Endothelial cell of umbilical vein (primary cell): ENCODE measurements around the gene PTGER2. TPM values are rescaled to one million over a fixed set of nuclear protein-coding genes. Genes with fewer than 3 reads are reported as not detected.
A peak's percentile ranks its signal among the peaks of the same experiment; 100 is the strongest.

Experiments used
- BruUV-seq: library from RNA; stranded (reverse); fragments of 400-500 nt; replicated peaks from 2 replicates; lab custom pipeline; 2021; lab: Mats Ljungman, UMichigan
- CTCF ChIA-PET: fragments of 300-600, 350-600 bp; sonication (Branson Sonifier 250); formaldehyde crosslinking; loops from one replicate; lab custom pipeline; 2021; ENCODE audit warnings: antibody characterized with exemption, inconsistent platforms; lab: Charles Lee
- POLR2A ChIA-PET: fragments of 300-600, 350-600 bp; sonication (Branson Sonifier 250); formaldehyde crosslinking; loops from one replicate; lab custom pipeline; 2021; ENCODE audit warnings: antibody characterized with exemption, inconsistent platforms; lab: Charles Lee
- DNase-seq: peaks from one replicate; pipeline ENCODE4 v3.0.0-alpha.2; 2011; ENCODE audit warnings: low read depth, low spot score
- FAIRE-seq: peaks from 2 replicates; lab custom pipeline; 2011; peaks lifted over from hg19 to GRCh38; lab: Jason Lieb, UNC
- H2AFZ ChIP-seq: 2 replicates; pipeline ENCODE4 v1.6.0; 2012; ENCODE audit warnings: low read depth, low read length, control low read depth, inconsistent platforms
- H3K27ac ChIP-seq: 2 replicates; pipeline ENCODE4 v1.5.1; 2011; ENCODE audit warnings: low read depth, mild to moderate bottlenecking, control low read depth, low read length, moderate library complexity; ENCODE audit not compliant: insufficient read depth
- H3K27me3 ChIP-seq, 2 experiments: 2 replicates each; pipeline versions ENCODE4 v1.6.0 to v1.6.1; 2011; ENCODE audit warnings: low read length in 2 of 2, mixed read lengths in 1 of 2; ENCODE audit not compliant: control insufficient read depth in 2 of 2, insufficient read depth in 2 of 2
- H3K36me3 ChIP-seq, 2 experiments: 2 replicates in 1 of 2; 3 replicates in 1 of 2; pipeline ENCODE4 v1.5.1; 2011; ENCODE audit warnings: low read length in 2 of 2, mild to moderate bottlenecking in 1 of 2, moderate library complexity in 1 of 2; ENCODE audit not compliant: control insufficient read depth in 2 of 2, insufficient read depth in 2 of 2; ENCODE audit errors: extremely low read depth in 1 of 2
- H3K4me1 ChIP-seq: 3 replicates; pipeline ENCODE4 v1.5.1; 2011; ENCODE audit warnings: mild to moderate bottlenecking, low read length; ENCODE audit not compliant: control insufficient read depth, insufficient read depth; ENCODE audit errors: extremely low read depth
- H3K4me2 ChIP-seq: 2 replicates; pipeline ENCODE4 v1.6.1; 2011; ENCODE audit warnings: low read length, control low read depth, mixed read lengths; ENCODE audit not compliant: insufficient read depth
- H3K4me3 ChIP-seq, 3 experiments: fragments of 200-600 bp in 1 of 3; sonication (generic), shearing (Covaris generic) in 1 of 3; replicated peaks in 1 of 3; 2 replicates each; pipeline ENCODE4 v1.5.1; 2011 to 2016; ENCODE audit warnings: control low read depth in 3 of 3, low read length in 3 of 3, mild to moderate bottlenecking in 2 of 3, inconsistent platforms in 1 of 3, low read depth in 1 of 3, moderate library complexity in 1 of 3; ENCODE audit not compliant: insufficient read depth in 1 of 3
- H3K79me2 ChIP-seq: 2 replicates; pipeline ENCODE4 v1.6.0; 2012; ENCODE audit warnings: low read length, inconsistent platforms; ENCODE audit not compliant: control insufficient read depth, insufficient read depth
- H3K9ac ChIP-seq: replicated peaks from 2 replicates; pipeline ENCODE3; 2011; ENCODE audit warnings: low read length, control low read depth; ENCODE audit not compliant: insufficient read depth; ENCODE audit errors: extremely low read depth
- H3K9me1 ChIP-seq: replicated peaks from 3 replicates; pipeline ENCODE4 v1.6.0; 2011; ENCODE audit warnings: mild to moderate bottlenecking, low read length; ENCODE audit not compliant: control insufficient read depth, insufficient read depth; ENCODE audit errors: extremely low read depth
- H3K9me3 ChIP-seq: replicated peaks from 2 replicates; pipeline ENCODE4 v1.5.1; 2012; ENCODE audit warnings: low read length, inconsistent platforms; ENCODE audit not compliant: control insufficient read depth, insufficient read depth
- H4K20me1 ChIP-seq: replicated peaks from 2 replicates; pipeline ENCODE3; 2011; ENCODE audit warnings: mild to moderate bottlenecking, low read length; ENCODE audit not compliant: control insufficient read depth, insufficient read depth; ENCODE audit errors: extremely low read depth
- EZH2 ChIP-seq: IDR thresholded peaks from 2 replicates; pipeline ENCODE4 v1.6.1; 2012; ENCODE audit warnings: borderline replicate concordance, low read depth, mild to moderate bottlenecking, moderate library complexity, low read length, inconsistent platforms; ENCODE audit not compliant: severe bottlenecking
- GATA2 ChIP-seq: IDR thresholded peaks from 2 replicates; pipeline ENCODE4 v1.7.0; 2011; ENCODE audit warnings: low read depth, mild to moderate bottlenecking, moderate library complexity, mixed read lengths, low read length; ENCODE audit not compliant: insufficient read length, insufficient read depth
- MAX ChIP-seq: IDR thresholded peaks from 2 replicates; pipeline ENCODE4 v1.6.1; 2011; ENCODE audit not compliant: insufficient read depth, insufficient read length
- POLR2A ChIP-seq: IDR thresholded peaks from 2 replicates; pipeline ENCODE4 v1.6.1; 2012; ENCODE audit warnings: low read depth, mild to moderate bottlenecking, control low read depth, low read length
- dilution Hi-C: fragments of 300-500 bp; cut with MboI; formaldehyde crosslinking; loops from one replicate; pipeline ENCODE4 v1.15.0; 2019; ENCODE audit warnings: low sequenced_read_pairs; ENCODE audit not compliant: extremely low pct_ligation_motif_present
- intact Hi-C: fragments of 100-400 bp; cut with micrococcal nuclease; formaldehyde crosslinking; loops from one replicate; pipeline ENCODE4 v1.10.0; 2022
- polyA plus RNA-seq, 4 experiments: library from polyadenylated mRNA; depleted of rRNA in 3 of 4; stranded (reverse) in 3 of 4; unstranded in 1 of 4; fragments of >200 nt; gene quantifications; 2 replicates each; pipeline versions ENCODE4 v1.2.1 to v1.2.3, GENCODE V29; 2011 to 2012; ENCODE audit warnings: missing spikeins in 1 of 4
- total RNA-seq: library from RNA; stranded (reverse); gene quantifications from 2 replicates; pipeline ENCODE4 v1.2.3, GENCODE V29; 2021

The PTGER2 gene
- total and polyA plus RNA-seq, 2 donors (not counting 3 experiments of a cell fraction or from before 2014, with no cell fraction given): not detected

DNA sequence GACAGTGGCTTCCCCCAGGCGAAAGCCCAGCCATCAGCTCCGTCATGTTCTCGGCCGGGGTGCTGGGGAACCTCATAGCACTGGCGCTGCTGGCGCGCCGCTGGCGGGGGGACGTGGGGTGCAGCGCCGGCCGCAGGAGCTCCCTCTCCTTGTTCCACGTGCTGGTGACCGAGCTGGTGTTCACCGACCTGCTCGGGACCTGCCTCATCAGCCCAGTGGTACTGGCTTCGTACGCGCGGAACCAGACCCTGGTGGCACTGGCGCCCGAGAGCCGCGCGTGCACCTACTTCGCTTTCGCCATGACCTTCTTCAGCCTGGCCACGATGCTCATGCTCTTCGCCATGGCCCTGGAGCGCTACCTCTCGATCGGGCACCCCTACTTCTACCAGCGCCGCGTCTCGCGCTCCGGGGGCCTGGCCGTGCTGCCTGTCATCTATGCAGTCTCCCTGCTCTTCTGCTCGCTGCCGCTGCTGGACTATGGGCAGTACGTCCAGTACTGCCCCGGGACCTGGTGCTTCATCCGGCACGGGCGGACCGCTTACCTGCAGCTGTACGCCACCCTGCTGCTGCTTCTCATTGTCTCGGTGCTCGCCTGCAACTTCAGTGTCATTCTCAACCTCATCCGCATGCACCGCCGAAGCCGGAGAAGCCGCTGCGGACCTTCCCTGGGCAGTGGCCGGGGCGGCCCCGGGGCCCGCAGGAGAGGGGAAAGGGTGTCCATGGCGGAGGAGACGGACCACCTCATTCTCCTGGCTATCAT lies 663 bp downstream of the PTGER2 start:
- Histone ChIP-seq H3K36me3 (no peaks in the 10 kb centered on the region), H3K79me2 (no peaks in the 10 kb centered on the region), H4K20me1 (no peaks in the 10 kb centered on the region), H3K4me3 (peak overlapping the region in 2 of 3 experiments; percentile 4 to 30), H3K9ac (no peak overlapping the region), H3K9me3 (no peaks in the 10 kb centered on the region), H3K9me1 (no peaks in the 10 kb centered on the region), H3K27me3 (peaks cover 54 to 73% of the 10 kb centered on the region in 2 experiments), H3K27ac (no peak overlapping the region), H3K4me2 (peak overlapping the region; percentile 75), H2AFZ (peak overlapping the region; percentile 49), H3K4me1 (peaks cover 11% of the 10 kb centered on the region)
- BruUV-seq: no TSS peak
- dilution Hi-C loops (no loop called here), intact Hi-C loops (loop anchor here (5.0 kb wide), 1 partner anchor 393 kb away; the partner anchor contains the start of gene PSMC6)
- ChIA-PET POLR2A (no interaction called here), CTCF (no interaction called here)
- FAIRE-seq (peak; percentile 59), DNase-seq (peak; percentile 6)
- TF ChIP-seq GATA2 (no peak), MAX (no peak), EZH2 (peak; percentile 82)

DNA sequence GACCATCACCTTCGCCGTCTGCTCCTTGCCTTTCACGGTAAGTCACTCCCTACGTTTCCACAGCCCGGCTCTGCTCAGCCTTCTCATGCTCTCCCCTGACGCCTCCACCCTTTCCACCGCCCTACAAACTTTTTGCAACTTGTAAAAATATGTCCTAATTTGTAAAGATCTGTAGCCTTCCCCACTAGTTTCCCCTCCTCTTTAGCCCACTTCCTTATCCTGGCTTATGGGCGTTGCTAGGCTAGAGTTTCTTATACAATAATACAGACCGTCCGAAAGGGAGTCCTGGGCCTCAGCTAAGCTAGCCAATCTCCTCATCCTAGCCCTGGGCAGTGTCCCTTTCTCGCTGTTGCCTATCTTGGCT lies 1.2 kb downstream of the PTGER2 start:
- Histone ChIP-seq H4K20me1 (no peaks in the 10 kb centered on the region), H3K9me1 (no peaks in the 10 kb centered on the region), H3K36me3 (no peaks in the 10 kb centered on the region), H3K4me2 (no peak overlapping the region), H3K4me1 (peaks cover 11% of the 10 kb centered on the region), H3K79me2 (no peaks in the 10 kb centered on the region), H3K27me3 (peaks cover 54 to 74% of the 10 kb centered on the region in 2 experiments), H3K9me3 (no peaks in the 10 kb centered on the region), H3K27ac (no peak overlapping the region), H3K4me3 (no peak overlapping the region), H3K9ac (no peak overlapping the region), H2AFZ (no peak overlapping the region)
- POLR2A ChIA-PET: no interaction called here
- BruUV-seq: no TSS peak
- CTCF ChIA-PET: interaction anchor here (1.0 kb wide), 1 partner anchor 15 kb away, joined by 4 read pairs; no protein-coding TSS in a partner anchor
- intact Hi-C loops: no loop called here
- TF ChIP-seq EZH2 (peak; percentile 21), POLR2A (no peak)
- dilution Hi-C loops: no loop called here
- DNase-seq (no peak), FAIRE-seq (no peak)
